ENCODE data around the gene CCDC7. TPM values are rescaled to one million over a fixed set of nuclear protein-coding genes. Genes with fewer than 3 reads are reported as not detected.

CCDC7 gene
- total and polyA plus RNA-seq, 2 experiments from 2014 or later: 2.2 TPM

DNA sequence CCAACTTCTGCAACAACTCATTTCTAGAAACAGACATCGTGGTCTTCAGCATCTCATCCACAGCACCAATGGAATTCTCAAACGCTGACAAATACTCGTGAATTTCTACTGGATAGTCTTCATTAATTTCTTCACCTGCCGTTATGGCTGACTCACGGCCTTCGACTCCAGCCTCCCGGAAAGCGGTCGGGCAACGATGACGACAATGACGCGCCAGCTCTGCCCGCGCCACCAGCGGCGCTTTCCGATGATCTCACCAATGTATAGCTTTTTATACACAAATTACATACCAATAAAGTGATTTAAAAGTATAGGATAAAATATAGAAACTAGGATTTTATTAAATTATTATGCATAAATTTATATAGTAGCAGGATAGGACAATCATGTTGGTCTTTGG lies 65.7 kb downstream of the CCDC7 start:
- TF ChIP-seq EZH2 (IDR thresholded peaks at IDR 0.05; ENCODE audit: insufficient read depth, poor library complexity, severe bottlenecking) (no peak), EZH2phosphoT487 (IDR thresholded peaks at IDR 0.05; ENCODE audit: insufficient read depth, low read depth) (no peak)
- H3K9me3 ChIP-seq (ENCODE audit: low read depth): no peaks in the 10 kb centered on the region
- H2AFZ ChIP-seq: no peak overlapping the region
- no peak overlapping the region for H3K27ac ChIP-seq
- in situ Hi-C loops (cut with MboI): no loop called here
- no peak overlapping the region for H3K4me3 ChIP-seq
- no peaks in the 10 kb centered on the region for H3K27me3 ChIP-seq (replicated peaks; ENCODE audit: insufficient read depth)
- no peaks in the 10 kb centered on the region for H4K20me1 ChIP-seq (ENCODE audit: insufficient read depth)
- H3K4me2 ChIP-seq (ENCODE audit: unreplicated experiment): no peak overlapping the region
- no peak for DNase-seq
- H3K79me2 ChIP-seq (ENCODE audit: insufficient read depth): no peaks in the 10 kb centered on the region
- H3K36me3 ChIP-seq (ENCODE audit: low read depth): 0 out of 2 replicates have a peak, but pooled peaks cover 7% of the 10 kb centered on the region
- H3K4me1 ChIP-seq (ENCODE audit: insufficient read depth): no peaks in the 10 kb centered on the region; the same call in 1 of the 2 replicates
- H3K9ac ChIP-seq: no peak overlapping the region
- 95 to 99% methylated on average over 18 of the region's 18 CpGs for WGBS, 2 experiments (ENCODE audit: low coverage in 1 of 2, low lambda C conversion rate in 2 of 2, missing lambda C conversion rate in 2 of 2)
- H3K9me2 ChIP-seq (ENCODE audit: insufficient read depth): no peaks in the 10 kb centered on the region
- H3F3A ChIP-seq (ENCODE audit: insufficient read depth): no peaks in the 10 kb centered on the region

DNA sequence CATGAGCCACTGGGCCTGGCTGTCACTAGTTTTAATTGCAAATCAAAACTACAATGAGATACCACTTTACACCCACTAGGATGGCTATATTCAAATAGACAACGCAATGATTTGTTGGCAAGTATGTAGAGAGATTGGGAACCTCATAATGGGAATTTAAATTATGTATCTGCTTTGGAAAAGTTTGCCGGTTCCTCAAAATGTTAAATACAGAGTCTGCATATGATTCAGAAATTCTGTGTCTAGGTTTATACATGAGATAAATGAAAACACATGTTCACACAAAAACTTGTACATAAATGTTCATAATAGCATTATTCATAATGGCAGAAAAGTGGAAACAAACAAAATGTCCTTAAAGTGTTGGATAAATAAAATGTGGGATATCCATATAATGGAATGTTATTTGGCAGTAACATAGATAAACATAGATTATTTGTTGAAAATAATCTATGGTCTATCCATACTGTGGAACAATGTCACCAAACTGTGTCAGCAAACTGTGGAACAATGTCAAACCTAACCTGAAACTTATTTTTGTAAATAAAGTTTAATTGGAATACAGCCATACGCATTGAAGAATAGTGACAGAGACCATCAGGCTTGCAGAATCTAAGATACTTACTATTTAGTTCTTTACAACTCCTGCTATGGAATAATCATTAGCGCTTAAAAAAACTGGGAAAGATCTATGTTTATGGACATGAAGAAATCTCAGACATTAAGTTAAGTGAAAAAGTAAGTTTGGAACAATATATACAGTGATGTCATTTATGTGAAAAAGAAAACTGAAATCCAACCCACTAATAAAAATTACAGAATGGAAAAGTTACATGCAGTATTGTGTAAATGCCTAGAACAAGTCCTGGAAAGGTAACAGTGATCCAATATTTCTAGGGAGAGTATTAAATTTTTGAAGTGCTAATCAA lies 70.9 kb downstream of the CCDC7 start:
- Histone ChIP-seq H3K4me2 (ENCODE audit: unreplicated experiment) (no peak overlapping the region), H3K27ac (no peak overlapping the region), H4K20me1 (ENCODE audit: insufficient read depth) (no peaks in the 10 kb centered on the region), H2AFZ (no peak overlapping the region), H3K4me1 (ENCODE audit: insufficient read depth) (no peaks in the 10 kb centered on the region; the same call in 1 of the 2 replicates), H3K9me3 (ENCODE audit: low read depth) (peaks cover 8% of the 10 kb centered on the region), H3K79me2 (ENCODE audit: insufficient read depth) (no peaks in the 10 kb centered on the region), H3K27me3 (replicated peaks; ENCODE audit: insufficient read depth) (no peaks in the 10 kb centered on the region), H3K36me3 (ENCODE audit: low read depth) (0 out of 2 replicates have a peak, but pooled peaks cover 3% of the 10 kb centered on the region), H3K9me2 (ENCODE audit: insufficient read depth) (no peaks in the 10 kb centered on the region), H3K9ac (no peak overlapping the region), H3K4me3 (no peak overlapping the region), H3F3A (ENCODE audit: insufficient read depth) (no peaks in the 10 kb centered on the region)
- in situ Hi-C loops (cut with MboI): no loop called here
- 47 to 50% methylated on average over 4 of the region's 4 CpGs for WGBS, 2 experiments (ENCODE audit: low coverage in 1 of 2, low lambda C conversion rate in 2 of 2, missing lambda C conversion rate in 2 of 2)
- DNase-seq: no peak
- no peak for TF ChIP-seq EZH2 (IDR thresholded peaks at IDR 0.05; ENCODE audit: insufficient read depth, poor library complexity, severe bottlenecking)

GRCh38 chr10:32530231-32530630 lies 84.3 kb downstream of the CCDC7 start:
- Histone ChIP-seq H3K36me3 (ENCODE audit: low read depth) (no peaks in the 10 kb centered on the region), H4K20me1 (ENCODE audit: insufficient read depth) (no peaks in the 10 kb centered on the region)

DNA sequence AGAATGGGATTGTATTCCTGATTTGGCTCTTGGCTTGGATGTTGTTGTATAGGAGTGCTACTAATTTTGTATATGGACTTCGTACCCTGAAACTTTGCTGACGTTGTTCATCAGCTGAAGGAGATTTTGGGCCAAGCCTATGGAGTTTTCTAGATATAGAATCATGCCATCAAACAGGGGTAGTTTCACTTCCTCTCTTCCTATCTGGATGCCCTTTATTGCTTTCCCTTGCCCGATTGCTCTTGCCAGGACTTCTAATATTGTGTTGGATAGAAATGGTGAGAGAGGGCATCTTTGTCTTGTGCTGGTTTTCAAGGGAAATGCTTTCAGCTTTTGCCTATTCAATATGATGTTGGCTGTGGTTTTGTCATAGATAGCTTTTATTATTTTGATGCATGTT lies 92.3 kb downstream of the CCDC7 start:
- no peaks in the 10 kb centered on the region for H3K9me3 ChIP-seq (ENCODE audit: low read depth)
- no peaks in the 10 kb centered on the region for H4K20me1 ChIP-seq (ENCODE audit: insufficient read depth)
- no peaks in the 10 kb centered on the region for H3F3A ChIP-seq (ENCODE audit: insufficient read depth)
- H3K79me2 ChIP-seq (ENCODE audit: insufficient read depth): no peaks in the 10 kb centered on the region
- no peak for DNase-seq
- no peak overlapping the region for H3K4me3 ChIP-seq
- H3K9me2 ChIP-seq (ENCODE audit: insufficient read depth): no peaks in the 10 kb centered on the region
- no peaks in the 10 kb centered on the region for H3K27me3 ChIP-seq (replicated peaks; ENCODE audit: insufficient read depth)
- in situ Hi-C loops (cut with MboI): no loop called here
- H3K27ac ChIP-seq: no peak overlapping the region
- no peak overlapping the region for H3K9ac ChIP-seq
- 82 to 84% methylated on average over 3 of the region's 3 CpGs for WGBS, 2 experiments (ENCODE audit: low coverage in 1 of 2, low lambda C conversion rate in 2 of 2, missing lambda C conversion rate in 2 of 2)
- no peaks in the 10 kb centered on the region for H3K36me3 ChIP-seq (ENCODE audit: low read depth)
- TF ChIP-seq EZH2 (IDR thresholded peaks at IDR 0.05; ENCODE audit: insufficient read depth, poor library complexity, severe bottlenecking): no peak
- TF ChIP-seq EZH2phosphoT487 (IDR thresholded peaks at IDR 0.05; ENCODE audit: insufficient read depth, low read depth): no peak
- no peak overlapping the region for H2AFZ ChIP-seq
- no peaks in the 10 kb centered on the region for H3K4me1 ChIP-seq (ENCODE audit: insufficient read depth)
- H3K4me2 ChIP-seq (ENCODE audit: unreplicated experiment): no peak overlapping the region

More at GRCh38 chr10:32530231-32530630, 84.3 kb downstream of the CCDC7 start:
- Histone ChIP-seq H3K9me2 (ENCODE audit: insufficient read depth) (no peaks in the 10 kb centered on the region; the same call in 1 of the 2 replicates), H3K27me3 (replicated peaks; ENCODE audit: insufficient read depth) (no peaks in the 10 kb centered on the region), H2AFZ (no peak overlapping the region), H3K4me3 (no peak overlapping the region), H3K9ac (no peak overlapping the region), H3K9me3 (ENCODE audit: low read depth) (no peaks in the 10 kb centered on the region), H3K4me2 (ENCODE audit: unreplicated experiment) (no peak overlapping the region), H3F3A (ENCODE audit: insufficient read depth) (no peaks in the 10 kb centered on the region), H3K79me2 (ENCODE audit: insufficient read depth) (no peaks in the 10 kb centered on the region), H3K4me1 (ENCODE audit: insufficient read depth) (no peaks in the 10 kb centered on the region), H3K27ac (no peak overlapping the region)
- in situ Hi-C loops (cut with MboI): no loop called here
- no peak for DNase-seq
- no peak for TF ChIP-seq EZH2phosphoT487 (IDR thresholded peaks at IDR 0.05; ENCODE audit: insufficient read depth, low read depth)
- TF ChIP-seq EZH2 (IDR thresholded peaks at IDR 0.05; ENCODE audit: insufficient read depth, poor library complexity, severe bottlenecking): no peak

Data from GM23248 (cell line).